Stimulated activated CD4-positive, alpha-beta T cell treated with anti-CD3 and anti-CD28 coated beads, Interleukin-2, amount 100 ng/mL, for 24 hours (primary cell): ENCODE measurements around the gene FEZF2.

Experiments
- DNase-seq, 2 donors: peaks; one replicate each; pipeline ENCODE4 v3.0.0-alpha.2; 2020

The FEZF2 gene

GRCh38 chr3:62323241-62323640 is 50.1 kb downstream of the FEZF2 start:
- DNase-seq: no peak
